Breast epithelium (tissue), 3 donors: ENCODE results near the gene FGFR3.

Experiments used
- POLR2A ChIP-seq: fragments of 450-650 bp; IDR thresholded peaks from one replicate; pipeline ENCODE4 v1.6.1; 2016; ENCODE audit warnings: antibody characterized with exemption, mild to moderate bottlenecking, moderate library complexity
- TF ChIP-seq, protein P1 (sequence below), 3 donors: fragments of 450-650 bp; IDR thresholded peaks; one replicate each; pipeline ENCODE4 v1.5.1; 2016 to 2017; ENCODE audit warnings: antibody characterized with exemption in 3 of 3, mild to moderate bottlenecking in 3 of 3, moderate library complexity in 3 of 3

DNA sequence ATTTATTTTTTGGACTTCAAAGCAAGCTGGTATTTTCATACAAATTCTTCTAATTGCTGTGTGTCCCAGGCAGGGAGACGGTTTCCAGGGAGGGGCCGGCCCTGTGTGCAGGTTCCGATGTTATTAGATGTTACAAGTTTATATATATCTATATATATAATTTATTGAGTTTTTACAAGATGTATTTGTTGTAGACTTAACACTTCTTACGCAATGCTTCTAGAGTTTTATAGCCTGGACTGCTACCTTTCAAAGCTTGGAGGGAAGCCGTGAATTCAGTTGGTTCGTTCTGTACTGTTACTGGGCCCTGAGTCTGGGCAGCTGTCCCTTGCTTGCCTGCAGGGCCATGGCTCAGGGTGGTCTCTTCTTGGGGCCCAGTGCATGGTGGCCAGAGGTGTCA is 15.3 kb downstream of the FGFR3 start:
- TF ChIP-seq, protein P1, sequence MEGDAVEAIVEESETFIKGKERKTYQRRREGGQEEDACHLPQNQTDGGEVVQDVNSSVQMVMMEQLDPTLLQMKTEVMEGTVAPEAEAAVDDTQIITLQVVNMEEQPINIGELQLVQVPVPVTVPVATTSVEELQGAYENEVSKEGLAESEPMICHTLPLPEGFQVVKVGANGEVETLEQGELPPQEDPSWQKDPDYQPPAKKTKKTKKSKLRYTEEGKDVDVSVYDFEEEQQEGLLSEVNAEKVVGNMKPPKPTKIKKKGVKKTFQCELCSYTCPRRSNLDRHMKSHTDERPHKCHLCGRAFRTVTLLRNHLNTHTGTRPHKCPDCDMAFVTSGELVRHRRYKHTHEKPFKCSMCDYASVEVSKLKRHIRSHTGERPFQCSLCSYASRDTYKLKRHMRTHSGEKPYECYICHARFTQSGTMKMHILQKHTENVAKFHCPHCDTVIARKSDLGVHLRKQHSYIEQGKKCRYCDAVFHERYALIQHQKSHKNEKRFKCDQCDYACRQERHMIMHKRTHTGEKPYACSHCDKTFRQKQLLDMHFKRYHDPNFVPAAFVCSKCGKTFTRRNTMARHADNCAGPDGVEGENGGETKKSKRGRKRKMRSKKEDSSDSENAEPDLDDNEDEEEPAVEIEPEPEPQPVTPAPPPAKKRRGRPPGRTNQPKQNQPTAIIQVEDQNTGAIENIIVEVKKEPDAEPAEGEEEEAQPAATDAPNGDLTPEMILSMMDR (IDR thresholded peaks at IDR 0.05) = no peak
- no peak for TF ChIP-seq POLR2A
